ENCODE data around the gene E2F6. TPM values are rescaled to one million over a fixed set of nuclear protein-coding genes. Genes with fewer than 3 reads are reported as not detected.

Gene E2F6
- polyA plus RNA-seq, 4 donors, result 4.6 to 15.3 (median 5.7) TPM

Other genes with a start within 250 kb of the E2F6 start
- 10 to 100 TPM; 12.0 to 53.2 (median 16.0) TPM for gene ROCK2, start 121.5 kb downstream of the E2F6 start, polyA plus RNA-seq
- 1 to 10 TPM in 2 of 4 donors, under 1 TPM in 1, not detected in 1; 0.76 to 1.8 (median 1.4) TPM for gene GREB1, start 67.9 kb upstream of the E2F6 start, polyA plus RNA-seq
- under 1 TPM in 1 of 4 donors, not detected in 3; 0.06 TPM for gene NTSR2, start 204.0 kb upstream of the E2F6 start, polyA plus RNA-seq